Measurements from ENCODE around the gene SP2.

DNA sequence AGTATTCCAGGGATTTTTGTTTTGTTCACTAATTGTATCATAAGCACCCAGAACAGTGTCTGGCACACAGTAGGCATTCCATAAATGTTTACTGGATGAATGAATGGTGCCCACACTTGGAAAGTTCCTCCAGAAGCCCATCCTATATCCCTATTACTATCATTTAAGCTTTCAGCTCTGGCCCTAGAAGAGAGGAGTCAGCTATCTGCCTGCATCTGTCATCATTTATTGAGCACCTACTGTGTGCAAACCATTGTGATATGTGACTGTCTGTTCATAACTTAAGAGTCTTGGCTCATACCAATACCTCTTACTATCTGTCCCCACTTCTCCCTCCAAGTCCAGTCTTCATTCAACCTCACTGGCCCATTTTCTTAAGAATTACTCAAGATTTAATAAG lies 25.0 kb upstream of the SP2 start:
- TF ChIP-seq CTCF (IDR thresholded peaks at IDR 0.05) = no peak
- TF ChIP-seq REST (IDR thresholded peaks at IDR 0.05; ENCODE audit: insufficient read depth in 1 of 2, low read depth in 2 of 2, low read length in 1 of 2) = no peak
- TF ChIP-seq SIN3A (IDR thresholded peaks at IDR 0.05; ENCODE audit: borderline replicate concordance, insufficient read depth, low read depth, low read length) = no peak
